ENCODE data around the gene ZNF530.
A peak's percentile ranks its signal among the peaks of the same experiment; 100 is the strongest.

Gene ZNF530

GRCh38 chr19:57599761-57600383 lies at the start of gene ZNF530:
ZNF530 (plus strand) TSS chr19:57599885; CDS start chr19:57604346, 4,461 bp downstream.
- DNase-seq (ENCODE audit: low spot score), result peak; percentile 79

GRCh38 chr19:57552432-57552831 lies 47.3 kb upstream of the ZNF530 start:
- DNase-seq (ENCODE audit: low spot score), result no peak

GRCh38 chr19:57557659-57558058 lies 42.0 kb upstream of the ZNF530 start:
- DNase-seq (ENCODE audit: low spot score), result no peak

DNA sequence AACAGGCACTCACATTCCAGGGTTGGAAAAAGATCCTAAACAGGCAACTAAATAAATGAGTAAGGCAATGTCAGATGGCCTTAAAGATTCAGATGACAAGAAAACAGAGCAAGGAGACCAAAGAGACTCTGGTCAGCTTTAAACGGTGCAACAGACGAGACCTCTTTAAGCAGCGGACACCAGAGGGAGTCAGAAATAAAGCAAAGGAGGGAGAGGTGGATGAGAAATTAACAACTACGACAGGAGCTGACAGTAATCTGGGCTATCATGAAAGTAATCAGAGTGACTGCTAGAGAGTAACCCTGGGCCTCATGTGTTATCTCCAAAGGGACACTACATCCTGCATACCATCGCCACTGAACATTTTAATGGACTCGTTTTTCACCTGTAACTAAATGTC lies 41.2 kb upstream of the ZNF530 start:
- no peak for DNase-seq (ENCODE audit: low spot score)

GRCh38 chr19:57559008-57559403 lies 40.7 kb upstream of the ZNF530 start:
- no peak for DNase-seq (ENCODE audit: low spot score)

GRCh38 chr19:57559404-57560025 lies 40.2 kb upstream of the ZNF530 start, which contains the start of gene ZNF550:
ZNF550 (minus strand) TSS chr19:57559863; CDS start chr19:57559682, 181 bp downstream.
- no peak for DNase-seq (ENCODE audit: low spot score)

DNA sequence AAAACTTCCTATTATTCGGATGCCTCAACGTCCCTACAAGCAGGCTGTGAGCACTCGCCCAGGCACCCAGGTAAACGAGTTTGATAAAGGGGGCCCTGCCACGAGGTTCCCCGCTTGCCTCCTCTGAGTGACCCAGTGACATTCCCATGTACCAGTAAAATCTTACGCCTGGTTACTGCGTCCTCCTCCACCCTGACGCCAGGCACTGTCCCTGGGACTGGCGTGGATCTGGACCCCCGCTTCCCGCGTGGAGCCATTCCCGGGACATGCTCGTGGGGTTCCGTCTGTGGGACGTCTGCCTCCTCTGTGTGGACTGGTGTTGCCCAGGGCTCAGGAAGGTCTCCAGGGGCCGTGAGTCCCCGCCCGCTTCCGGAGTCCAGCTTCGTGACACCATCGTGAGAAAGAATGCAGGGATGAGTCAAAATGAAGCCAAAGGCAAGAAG lies 39.6 kb upstream of the ZNF530 start:
- no peak for DNase-seq (ENCODE audit: low spot score)

GRCh38 chr19:57563547-57563946 lies 36.1 kb upstream of the ZNF530 start:
- DNase-seq (ENCODE audit: low spot score), result no peak

DNA sequence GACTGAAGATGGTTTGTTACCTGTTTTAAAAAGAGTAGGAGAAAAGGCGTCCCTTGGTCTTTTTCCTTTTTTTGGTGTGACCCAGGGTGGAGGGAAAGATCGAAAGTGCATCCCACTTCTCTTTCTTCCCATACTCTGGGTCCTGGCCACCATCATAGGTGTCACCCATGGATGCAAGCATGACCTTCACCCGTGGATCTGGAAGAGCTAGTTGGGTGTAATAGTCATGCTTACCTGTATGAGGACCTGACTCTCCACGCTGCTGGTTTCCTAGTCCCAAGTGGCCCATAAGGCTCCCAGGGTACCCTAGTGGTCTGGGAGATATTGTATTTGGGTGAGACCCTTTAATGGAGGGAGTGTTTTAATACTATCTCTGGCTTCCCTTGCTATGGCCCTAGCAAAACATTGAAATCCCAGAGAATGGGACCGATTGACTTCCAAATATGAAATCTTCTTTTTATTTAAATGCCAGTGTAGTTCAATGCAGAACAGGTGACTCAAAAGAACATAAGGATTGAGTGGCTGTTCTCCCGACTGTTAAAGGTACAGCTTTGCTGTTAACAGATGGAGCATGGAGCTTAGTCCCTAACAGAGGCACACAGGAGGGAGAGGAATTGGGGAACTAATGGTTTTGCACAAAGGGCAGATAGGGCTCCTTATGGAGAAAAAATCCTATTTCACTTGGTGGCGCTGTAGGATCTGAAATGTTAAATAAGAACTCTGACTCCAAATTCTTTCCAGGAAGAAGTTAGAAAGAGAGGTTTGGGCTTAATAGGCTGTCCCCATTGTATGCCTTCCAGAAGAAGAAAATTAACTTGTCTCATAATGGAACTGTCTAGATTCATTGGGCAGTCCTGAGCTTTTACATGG lies 33.1 kb upstream of the ZNF530 start:
- DNase-seq (ENCODE audit: low spot score), result no peak

DNA sequence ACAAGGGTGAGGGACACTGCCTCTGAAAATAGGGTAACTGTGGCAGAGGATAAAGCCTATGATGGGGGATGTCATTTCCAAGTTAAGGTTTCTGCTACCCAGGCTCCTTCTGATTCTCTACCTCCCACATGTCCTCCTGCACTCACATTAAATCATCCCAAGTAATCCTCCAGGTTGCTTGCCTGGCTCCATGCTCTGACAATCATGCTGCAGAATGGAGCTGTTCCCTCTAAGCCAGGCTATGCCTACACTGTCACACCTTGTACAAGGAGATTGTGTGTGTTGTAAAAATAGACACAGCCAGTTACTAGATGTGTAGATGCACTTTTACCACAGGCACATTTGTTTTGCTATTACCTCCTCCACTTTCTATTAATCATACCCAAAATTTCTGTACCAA lies 29.0 kb upstream of the ZNF530 start:
- DNase-seq (ENCODE audit: low spot score), result no peak

GRCh38 chr19:57572415-57572947 lies 27.2 kb upstream of the ZNF530 start:
- no peak for DNase-seq (ENCODE audit: low spot score)

- no peak for DNase-seq (ENCODE audit: low spot score)
Observed at GRCh38 chr19:57576661-57577060, 23.0 kb upstream of the ZNF530 start.

GRCh38 chr19:57578487-57579205 lies 21.0 kb upstream of the ZNF530 start, which contains the start of gene ZNF416:
ZNF416 (minus strand) TSS chr19:57578911; CDS start chr19:57578704, 207 bp downstream.
- peak; percentile 98 for DNase-seq (ENCODE audit: low spot score)

- no peak for DNase-seq (ENCODE audit: low spot score)
Observed at GRCh38 chr19:57583104-57583520, 16.6 kb upstream of the ZNF530 start.

DNA sequence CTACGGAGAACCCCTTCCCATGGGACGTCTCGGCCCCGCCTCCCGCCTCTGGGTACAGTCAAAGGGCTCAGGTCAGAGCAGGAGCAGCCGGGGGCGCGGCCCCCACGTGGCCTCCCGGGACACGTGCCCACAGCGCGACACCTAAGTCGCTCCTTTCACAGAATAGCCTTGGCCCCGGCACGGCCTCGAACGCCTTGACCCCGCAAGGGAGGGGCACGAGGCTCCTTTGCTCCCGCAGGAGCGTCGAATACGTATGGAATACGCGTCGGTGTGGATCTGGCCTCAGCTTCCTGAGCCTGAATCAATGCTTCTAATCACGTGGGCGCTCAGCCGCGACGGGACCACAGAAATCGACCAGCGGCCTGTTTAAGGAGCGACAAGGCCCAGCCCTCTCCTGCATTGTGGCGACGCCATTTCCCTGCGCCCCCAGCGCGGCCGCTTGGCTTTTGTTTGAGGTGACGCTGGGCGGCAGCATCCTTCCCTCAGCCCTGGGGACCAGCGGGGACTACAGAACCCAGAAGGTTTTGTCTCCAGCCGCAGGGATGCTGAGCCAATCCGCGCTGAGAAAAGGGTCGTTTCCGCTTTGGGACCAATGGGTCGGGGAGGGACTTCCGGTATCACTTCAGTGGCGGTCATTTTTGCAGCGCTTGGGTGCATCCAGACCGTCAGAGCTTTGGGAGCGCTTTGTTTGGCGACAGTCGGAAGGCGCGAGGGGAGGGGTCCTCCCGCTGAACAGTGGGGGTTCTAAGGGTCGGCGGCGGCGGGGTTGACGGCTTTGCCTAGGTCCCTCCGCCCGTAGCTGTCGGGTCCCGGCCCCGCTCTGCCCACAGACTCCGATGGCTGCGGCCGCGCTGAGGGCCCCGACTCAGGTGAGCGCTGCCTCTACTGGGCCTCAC lies 15.9 kb upstream of the ZNF530 start, which contains the start of gene ZIK1:
Gene ZIK1 (plus strand): TSS at position 625 of the 896 bp plus-strand sequence. CDS start 212 bp downstream, at position 837.
- no peak for DNase-seq (ENCODE audit: low spot score)

- no peak for DNase-seq (ENCODE audit: low spot score)
Observed at GRCh38 chr19:57587529-57587928, 12.2 kb upstream of the ZNF530 start.

- no peak for DNase-seq (ENCODE audit: low spot score)
Observed at GRCh38 chr19:57599377-57599760, 316 bp upstream of the ZNF530 start.

- no peak for DNase-seq (ENCODE audit: low spot score)
Observed at GRCh38 chr19:57606931-57607330, 7.2 kb downstream of the ZNF530 start.

DNA sequence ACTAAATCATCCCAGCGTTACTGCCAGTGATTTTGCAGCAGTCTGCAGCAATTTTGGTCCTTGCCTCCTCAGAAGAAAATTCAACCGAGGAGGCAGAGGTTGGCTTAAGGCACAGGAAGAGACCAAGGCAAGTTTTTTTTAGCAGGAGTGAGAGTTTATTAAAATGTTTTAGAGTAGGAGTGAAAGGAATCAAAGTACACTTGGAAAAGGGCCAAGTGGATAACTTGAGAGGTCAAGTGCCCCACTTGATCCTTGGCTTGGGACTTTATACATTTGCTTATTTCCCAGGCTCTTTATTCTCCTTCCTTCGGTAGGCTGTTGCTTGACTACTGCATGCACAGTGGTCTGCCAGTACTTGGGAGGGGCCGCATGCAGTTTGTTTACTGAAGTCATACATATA lies 11.4 kb downstream of the ZNF530 start:
- DNase-seq (ENCODE audit: low spot score), result no peak

GRCh38 chr19:57613941-57614743 lies 14.5 kb downstream of the ZNF530 start, which contains the start of gene ZNF134:
ZNF134 (plus strand) TSS chr19:57614242; CDS start chr19:57619469, 5,227 bp downstream.
- DNase-seq (ENCODE audit: low spot score), result peak; percentile 93
